HL-60 (cell line): ENCODE results near the gene MYRFL.

Experiments used
- DNase-seq, 2 experiments: peaks; one replicate each; pipeline ENCODE4 v3.0.0-alpha.2; 2010 to 2020; ENCODE audit warnings: low read depth in 1 of 2, low spot score in 1 of 2
- H3K27ac ChIP-seq: fragments of 250-450 bp; sonication (Bioruptor Pico); replicated peaks from 2 replicates; pipeline ENCODE4 v1.5.1; 2020; ENCODE audit warnings: mild to moderate bottlenecking, moderate library complexity
- H3K27me3 ChIP-seq: fragments of 250-450 bp; sonication (Bioruptor Pico); 2 replicates; pipeline ENCODE4 v1.5.1; 2021; ENCODE audit warnings: mild to moderate bottlenecking, moderate library complexity; ENCODE audit not compliant: insufficient read depth, poor library complexity, severe bottlenecking
- H3K4me3 ChIP-seq: replicated peaks from 2 replicates; pipeline ENCODE4 v1.5.1; 2011; ENCODE audit warnings: mild to moderate bottlenecking, control low read depth, low read length; ENCODE audit not compliant: insufficient read depth
- GABPA ChIP-seq: IDR thresholded peaks from 2 replicates; pipeline ENCODE4 v1.6.1; 2012; ENCODE audit warnings: low read depth
- POLR2AphosphoS5 ChIP-seq: IDR thresholded peaks from 2 replicates; pipeline ENCODE4 v1.6.1; 2012; ENCODE audit warnings: low read depth
- SPI1 ChIP-seq: IDR thresholded peaks from 2 replicates; pipeline ENCODE4 v1.6.1; 2012; ENCODE audit warnings: low read depth, mild to moderate bottlenecking, borderline replicate concordance
- long read RNA-seq: library from polyadenylated mRNA; unstranded; transcript quantifications from one replicate; pipeline ENCODE4 v2.0.0, GENCODE V29; 2020
- TF ChIP-seq, protein P1 (sequence below): IDR thresholded peaks from 2 replicates; pipeline ENCODE4 v1.6.1; 2012; ENCODE audit warnings: low read depth; ENCODE audit not compliant: insufficient replicate concordance
- TF ChIP-seq, protein P2 (sequence below): IDR thresholded peaks from one replicate; pipeline ENCODE4 v1.5.1; 2011; ENCODE audit warnings: low read length, control low read depth, inconsistent platforms; ENCODE audit not compliant: insufficient read depth

The MYRFL gene
- long read RNA-seq: 0 reads

DNA sequence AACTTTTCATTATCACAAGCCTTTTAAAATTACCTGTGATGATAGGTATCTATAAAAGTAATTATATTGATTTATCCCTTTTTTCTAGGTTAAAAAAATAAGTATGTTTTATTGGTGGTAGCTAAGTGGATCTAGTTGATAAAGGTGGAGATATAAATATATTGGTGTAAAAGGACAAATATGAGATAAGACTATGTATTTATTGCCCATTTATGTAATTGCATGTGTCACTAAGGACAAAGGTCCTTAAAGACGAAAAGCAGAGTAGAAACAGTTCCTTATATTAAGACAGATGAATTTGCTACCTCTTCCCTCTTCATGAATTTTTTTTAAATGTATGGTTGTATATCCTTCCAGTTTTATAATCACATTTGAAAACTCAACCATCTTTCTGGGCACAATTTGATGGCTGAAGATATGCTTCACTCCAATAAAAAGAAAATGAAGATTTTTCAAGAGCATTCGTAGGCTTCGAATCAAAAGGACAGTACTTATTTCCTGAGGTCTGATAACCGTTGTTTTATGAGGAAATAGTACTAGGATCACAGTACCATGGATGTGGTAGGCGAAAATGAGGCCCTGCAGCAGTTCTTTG is at the start of gene MYRFL:
MYRFL (plus strand) TSS at position 262 of the 595 bp plus-strand sequence; CDS start at position 553, 291 bp downstream.
- TF ChIP-seq, protein P1, sequence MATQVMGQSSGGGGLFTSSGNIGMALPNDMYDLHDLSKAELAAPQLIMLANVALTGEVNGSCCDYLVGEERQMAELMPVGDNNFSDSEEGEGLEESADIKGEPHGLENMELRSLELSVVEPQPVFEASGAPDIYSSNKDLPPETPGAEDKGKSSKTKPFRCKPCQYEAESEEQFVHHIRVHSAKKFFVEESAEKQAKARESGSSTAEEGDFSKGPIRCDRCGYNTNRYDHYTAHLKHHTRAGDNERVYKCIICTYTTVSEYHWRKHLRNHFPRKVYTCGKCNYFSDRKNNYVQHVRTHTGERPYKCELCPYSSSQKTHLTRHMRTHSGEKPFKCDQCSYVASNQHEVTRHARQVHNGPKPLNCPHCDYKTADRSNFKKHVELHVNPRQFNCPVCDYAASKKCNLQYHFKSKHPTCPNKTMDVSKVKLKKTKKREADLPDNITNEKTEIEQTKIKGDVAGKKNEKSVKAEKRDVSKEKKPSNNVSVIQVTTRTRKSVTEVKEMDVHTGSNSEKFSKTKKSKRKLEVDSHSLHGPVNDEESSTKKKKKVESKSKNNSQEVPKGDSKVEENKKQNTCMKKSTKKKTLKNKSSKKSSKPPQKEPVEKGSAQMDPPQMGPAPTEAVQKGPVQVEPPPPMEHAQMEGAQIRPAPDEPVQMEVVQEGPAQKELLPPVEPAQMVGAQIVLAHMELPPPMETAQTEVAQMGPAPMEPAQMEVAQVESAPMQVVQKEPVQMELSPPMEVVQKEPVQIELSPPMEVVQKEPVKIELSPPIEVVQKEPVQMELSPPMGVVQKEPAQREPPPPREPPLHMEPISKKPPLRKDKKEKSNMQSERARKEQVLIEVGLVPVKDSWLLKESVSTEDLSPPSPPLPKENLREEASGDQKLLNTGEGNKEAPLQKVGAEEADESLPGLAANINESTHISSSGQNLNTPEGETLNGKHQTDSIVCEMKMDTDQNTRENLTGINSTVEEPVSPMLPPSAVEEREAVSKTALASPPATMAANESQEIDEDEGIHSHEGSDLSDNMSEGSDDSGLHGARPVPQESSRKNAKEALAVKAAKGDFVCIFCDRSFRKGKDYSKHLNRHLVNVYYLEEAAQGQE: no peak
- no peak for DNase-seq
- no peak within 1 kb of the TSS for H3K4me3 ChIP-seq
- no peak within 1 kb of the TSS for H3K27ac ChIP-seq
- no peaks in the 10 kb centered on the region for H3K27me3 ChIP-seq

DNA sequence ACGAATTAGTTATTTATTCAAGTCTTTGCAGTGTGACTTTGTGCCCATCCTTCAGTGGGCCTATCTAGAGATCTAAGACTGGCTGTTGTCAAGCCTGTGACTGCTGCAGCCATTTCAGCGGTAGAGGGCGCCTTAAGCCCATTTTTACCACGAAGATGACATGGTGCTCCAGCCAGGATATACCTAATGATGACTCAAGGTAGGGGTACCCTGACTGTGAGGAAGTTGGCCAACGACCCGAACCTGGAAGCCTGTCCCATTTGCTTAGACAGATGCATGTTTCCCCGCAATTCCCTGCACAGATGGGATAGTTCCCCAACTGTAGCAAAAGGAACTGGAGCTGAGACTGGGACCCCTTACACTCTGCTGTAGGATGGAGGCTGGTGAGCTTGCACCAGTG is 45.1 kb upstream of the MYRFL start:
- no peak for DNase-seq
- Histone ChIP-seq H3K27me3 (no peaks in the 10 kb centered on the region), H3K4me3 (no peak overlapping the region), H3K27ac (no peak overlapping the region)
- TF ChIP-seq, protein P2, sequence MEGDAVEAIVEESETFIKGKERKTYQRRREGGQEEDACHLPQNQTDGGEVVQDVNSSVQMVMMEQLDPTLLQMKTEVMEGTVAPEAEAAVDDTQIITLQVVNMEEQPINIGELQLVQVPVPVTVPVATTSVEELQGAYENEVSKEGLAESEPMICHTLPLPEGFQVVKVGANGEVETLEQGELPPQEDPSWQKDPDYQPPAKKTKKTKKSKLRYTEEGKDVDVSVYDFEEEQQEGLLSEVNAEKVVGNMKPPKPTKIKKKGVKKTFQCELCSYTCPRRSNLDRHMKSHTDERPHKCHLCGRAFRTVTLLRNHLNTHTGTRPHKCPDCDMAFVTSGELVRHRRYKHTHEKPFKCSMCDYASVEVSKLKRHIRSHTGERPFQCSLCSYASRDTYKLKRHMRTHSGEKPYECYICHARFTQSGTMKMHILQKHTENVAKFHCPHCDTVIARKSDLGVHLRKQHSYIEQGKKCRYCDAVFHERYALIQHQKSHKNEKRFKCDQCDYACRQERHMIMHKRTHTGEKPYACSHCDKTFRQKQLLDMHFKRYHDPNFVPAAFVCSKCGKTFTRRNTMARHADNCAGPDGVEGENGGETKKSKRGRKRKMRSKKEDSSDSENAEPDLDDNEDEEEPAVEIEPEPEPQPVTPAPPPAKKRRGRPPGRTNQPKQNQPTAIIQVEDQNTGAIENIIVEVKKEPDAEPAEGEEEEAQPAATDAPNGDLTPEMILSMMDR: no peak
- TF ChIP-seq SPI1 (no peak), GABPA (no peak), POLR2AphosphoS5 (no peak)
- TF ChIP-seq, protein P1: no peak

DNA sequence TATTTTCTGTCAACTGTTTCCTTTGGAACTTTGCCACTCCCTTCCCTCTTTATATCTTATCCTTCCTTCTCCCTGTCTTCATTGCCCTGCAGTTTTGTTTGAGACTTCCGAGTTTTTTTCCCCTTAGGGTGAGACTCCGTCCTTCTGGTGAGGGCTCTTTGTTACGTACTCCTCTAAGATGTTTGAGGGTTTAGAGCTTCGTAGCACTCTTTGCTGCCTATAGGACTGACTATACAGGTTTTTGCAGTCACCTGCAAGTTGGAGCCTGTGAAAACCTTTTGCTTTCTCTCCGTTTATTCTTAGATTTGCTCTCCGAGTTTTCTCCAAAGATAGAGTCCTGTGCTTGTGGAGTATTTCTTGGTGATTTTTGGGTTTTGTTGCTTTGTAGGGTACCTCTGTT is 41.7 kb upstream of the MYRFL start:
- Histone ChIP-seq H3K27ac (no peak overlapping the region), H3K4me3 (no peak overlapping the region), H3K27me3 (no peaks in the 10 kb centered on the region)
- TF ChIP-seq, protein P2: no peak
- TF ChIP-seq SPI1 (no peak), GABPA (no peak), POLR2AphosphoS5 (no peak)
- TF ChIP-seq, protein P1: no peak
- DNase-seq: no peak
